ENCODE results near the gene CLRN3.

CLRN3 gene

GRCh38 chr10:127873901-127874470 lies 18.8 kb downstream of the CLRN3 start:
- DNase-seq (ENCODE audit: low read depth, low spot score) = no peak
- in situ Hi-C loops (cut with HindIII; ENCODE audit: low sequenced_read_pairs) = no loop called here
- no peak overlapping the region for H3K4me3 ChIP-seq (ENCODE audit: low read depth, low read length)
- TF ChIP-seq, protein P1, sequence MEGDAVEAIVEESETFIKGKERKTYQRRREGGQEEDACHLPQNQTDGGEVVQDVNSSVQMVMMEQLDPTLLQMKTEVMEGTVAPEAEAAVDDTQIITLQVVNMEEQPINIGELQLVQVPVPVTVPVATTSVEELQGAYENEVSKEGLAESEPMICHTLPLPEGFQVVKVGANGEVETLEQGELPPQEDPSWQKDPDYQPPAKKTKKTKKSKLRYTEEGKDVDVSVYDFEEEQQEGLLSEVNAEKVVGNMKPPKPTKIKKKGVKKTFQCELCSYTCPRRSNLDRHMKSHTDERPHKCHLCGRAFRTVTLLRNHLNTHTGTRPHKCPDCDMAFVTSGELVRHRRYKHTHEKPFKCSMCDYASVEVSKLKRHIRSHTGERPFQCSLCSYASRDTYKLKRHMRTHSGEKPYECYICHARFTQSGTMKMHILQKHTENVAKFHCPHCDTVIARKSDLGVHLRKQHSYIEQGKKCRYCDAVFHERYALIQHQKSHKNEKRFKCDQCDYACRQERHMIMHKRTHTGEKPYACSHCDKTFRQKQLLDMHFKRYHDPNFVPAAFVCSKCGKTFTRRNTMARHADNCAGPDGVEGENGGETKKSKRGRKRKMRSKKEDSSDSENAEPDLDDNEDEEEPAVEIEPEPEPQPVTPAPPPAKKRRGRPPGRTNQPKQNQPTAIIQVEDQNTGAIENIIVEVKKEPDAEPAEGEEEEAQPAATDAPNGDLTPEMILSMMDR (IDR thresholded peaks at IDR 0.05; ENCODE audit: low read depth, low read length) = no peak

- in situ Hi-C loops (cut with HindIII; ENCODE audit: low sequenced_read_pairs) = no loop called here
- DNase-seq (ENCODE audit: low read depth, low spot score) = no peak
- TF ChIP-seq, protein P1 (IDR thresholded peaks at IDR 0.05; ENCODE audit: low read depth, low read length) = no peak
- H3K4me3 ChIP-seq (ENCODE audit: low read depth, low read length) = no peak overlapping the region
Observed at GRCh38 chr10:127872871-127873600, 19.7 kb downstream of the CLRN3 start.

DNA sequence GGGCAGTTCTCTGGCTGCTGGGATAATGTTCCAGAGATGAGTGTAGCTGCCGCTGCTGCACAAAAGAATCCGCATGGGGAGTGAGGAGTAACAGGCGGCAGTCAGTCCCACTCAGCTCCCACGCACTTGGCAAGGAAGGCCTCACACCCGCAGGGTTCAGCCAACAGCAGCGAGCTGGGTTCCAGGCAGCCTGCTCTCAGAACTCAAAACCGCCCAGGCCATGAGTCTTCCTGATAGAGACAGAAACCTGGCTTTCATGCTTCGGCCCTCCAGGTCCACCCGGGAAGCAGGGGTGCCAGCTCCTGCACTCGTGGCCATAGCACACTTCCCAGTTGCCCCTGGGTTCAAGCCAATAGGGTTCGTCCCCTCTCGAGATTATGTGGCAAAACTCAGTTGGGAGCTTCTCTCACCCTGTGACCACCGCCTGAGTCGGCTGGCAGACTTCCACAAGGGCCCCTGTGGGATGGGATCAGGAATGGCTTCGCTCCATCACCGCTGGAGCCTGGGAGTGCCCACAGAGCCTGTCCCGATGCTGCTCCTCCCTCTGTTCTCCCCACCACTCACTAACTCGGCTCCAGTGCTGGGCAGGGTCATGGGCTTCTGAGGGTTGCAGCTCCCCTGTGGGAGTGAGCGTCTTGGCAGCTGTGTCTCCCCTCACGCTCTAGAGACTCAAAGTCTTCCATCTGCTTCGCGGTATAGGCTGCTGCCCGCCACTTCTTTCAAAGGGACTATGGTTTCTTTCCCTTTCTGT lies 20.6 kb downstream of the CLRN3 start:
- TF ChIP-seq, protein P1 (IDR thresholded peaks at IDR 0.05; ENCODE audit: low read depth, low read length) = no peak
- H3K4me3 ChIP-seq (ENCODE audit: low read depth, low read length) = no peak overlapping the region
- no peak for DNase-seq (ENCODE audit: low read depth, low spot score)
- in situ Hi-C loops (cut with HindIII; ENCODE audit: low sequenced_read_pairs) = no loop called here

DNA sequence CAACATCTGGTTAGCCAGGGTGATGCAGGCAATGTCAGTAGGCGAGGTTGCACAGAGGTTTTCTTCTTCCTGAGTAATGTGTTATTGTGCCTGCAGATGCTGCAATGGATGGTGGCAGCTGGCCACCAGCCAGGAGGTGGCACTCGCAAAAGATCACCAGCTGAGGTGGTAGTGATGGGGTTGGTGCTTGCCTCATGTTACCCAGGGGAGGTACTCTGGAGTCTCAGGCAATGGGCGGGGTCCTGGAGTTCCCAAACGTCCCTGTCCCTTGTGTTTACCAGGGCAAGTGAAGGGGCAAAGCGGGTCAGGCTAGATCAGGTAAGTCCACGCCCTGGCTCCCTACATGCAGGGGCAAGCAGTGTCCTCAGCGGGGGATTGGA lies 21.1 kb downstream of the CLRN3 start:
- no peak for DNase-seq (ENCODE audit: low read depth, low spot score)
- no peak overlapping the region for H3K4me3 ChIP-seq (ENCODE audit: low read depth, low read length)
- in situ Hi-C loops (cut with HindIII; ENCODE audit: low sequenced_read_pairs) = no loop called here
- TF ChIP-seq, protein P1 (IDR thresholded peaks at IDR 0.05; ENCODE audit: low read depth, low read length) = no peak

- TF ChIP-seq, protein P1 (IDR thresholded peaks at IDR 0.05; ENCODE audit: low read depth, low read length) = no peak
- in situ Hi-C loops (cut with HindIII; ENCODE audit: low sequenced_read_pairs) = no loop called here
- no peak overlapping the region for H3K4me3 ChIP-seq (ENCODE audit: low read depth, low read length)
- DNase-seq (ENCODE audit: low read depth, low spot score) = no peak
Observed at GRCh38 chr10:127869329-127869728, 23.4 kb downstream of the CLRN3 start.

DNA sequence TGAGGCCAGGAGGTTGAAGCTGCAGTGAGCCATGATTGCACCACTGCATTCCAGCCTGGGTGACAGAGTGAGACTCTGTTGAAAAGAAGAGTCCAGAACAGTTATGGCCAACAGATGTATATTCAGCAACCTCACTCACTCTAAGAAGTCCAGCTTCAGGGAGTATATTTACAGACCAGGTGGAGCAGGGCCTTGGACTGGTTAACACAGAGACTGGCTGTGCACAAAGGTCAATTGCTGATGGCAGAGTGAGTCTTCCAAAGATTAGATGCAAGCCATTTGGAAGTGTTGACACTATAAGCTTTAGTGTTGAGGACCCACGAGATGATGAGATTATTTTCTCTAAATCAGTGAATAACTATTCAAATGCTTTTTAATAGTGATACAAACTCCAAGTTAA lies 24.9 kb downstream of the CLRN3 start:
- no peak for DNase-seq (ENCODE audit: low read depth, low spot score)
- H3K4me3 ChIP-seq (ENCODE audit: low read depth, low read length) = no peak overlapping the region
- in situ Hi-C loops (cut with HindIII; ENCODE audit: low sequenced_read_pairs) = no loop called here
- TF ChIP-seq, protein P1 (IDR thresholded peaks at IDR 0.05; ENCODE audit: low read depth, low read length) = no peak

Measured in astrocyte of the spinal cord (primary cell).